Measurements from ENCODE around the gene PKP4. TPM values are rescaled to one million over a fixed set of nuclear protein-coding genes. Genes with fewer than 3 reads are reported as not detected.

The PKP4 gene
- total and polyA plus RNA-seq, 4 donors, result 21.5 to 96.4 (median 32.8) TPM

DNA sequence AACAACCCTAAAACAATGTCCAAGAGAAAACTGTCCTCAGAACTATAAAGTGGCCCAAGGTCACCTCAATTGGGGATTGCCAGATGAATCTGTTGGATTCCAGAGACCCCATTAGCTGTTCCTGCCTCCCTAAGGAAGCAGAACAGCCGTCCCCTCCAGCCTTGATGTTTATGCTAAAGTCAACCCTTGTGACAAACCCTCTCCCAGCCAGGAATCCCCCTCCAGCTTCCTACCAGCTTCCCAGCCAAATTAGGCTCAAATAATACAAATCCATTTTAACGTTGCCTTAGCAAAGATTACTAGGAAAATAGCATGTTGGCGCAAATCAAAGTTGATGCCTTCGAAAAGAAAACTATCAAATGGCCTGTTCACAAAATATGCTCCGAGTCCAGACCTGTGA lies 232.6 kb downstream of the PKP4 start:
- no peaks in the 10 kb centered on the region for H3K9me3 ChIP-seq (ENCODE audit: control insufficient read depth in 4 of 4, insufficient read depth in 3 of 4, low read length in 3 of 4)
- WGBS, 2 donors, result 76 to 91% methylated on average over 5 of the region's 5 CpGs
- DNase-seq, result peak in 2 of 3 donors; percentile 27 to 57
- no peak for TF ChIP-seq CTCF (IDR thresholded peaks at IDR 0.05; ENCODE audit: control extremely low read depth, extremely low read depth)
- no peak overlapping the region for H3K4me3 ChIP-seq
- no peak overlapping the region for H3K27ac ChIP-seq (ENCODE audit: low read depth in 1 of 2, low read length in 1 of 2)
- no peaks in the 10 kb centered on the region for H3K27me3 ChIP-seq (ENCODE audit: control insufficient read depth in 3 of 3, insufficient read depth in 3 of 3, low read length in 2 of 3)
- H3K9ac ChIP-seq (ENCODE audit: insufficient read depth in 1 of 2, low read length in 2 of 2), result no peak overlapping the region
- peaks cover 0 to 30% (median 15%) of the 10 kb centered on the region in 5 donors for H3K4me1 ChIP-seq (ENCODE audit: control insufficient read depth in 5 of 5, insufficient read depth in 5 of 5, low read length in 5 of 5)
- ATAC-seq (ENCODE audit: insufficient read depth, low FRiP score), result no peak
- no peaks in the 10 kb centered on the region for H3K36me3 ChIP-seq (ENCODE audit: control insufficient read depth in 4 of 4, insufficient read depth in 4 of 4, low read length in 4 of 4)

DNA sequence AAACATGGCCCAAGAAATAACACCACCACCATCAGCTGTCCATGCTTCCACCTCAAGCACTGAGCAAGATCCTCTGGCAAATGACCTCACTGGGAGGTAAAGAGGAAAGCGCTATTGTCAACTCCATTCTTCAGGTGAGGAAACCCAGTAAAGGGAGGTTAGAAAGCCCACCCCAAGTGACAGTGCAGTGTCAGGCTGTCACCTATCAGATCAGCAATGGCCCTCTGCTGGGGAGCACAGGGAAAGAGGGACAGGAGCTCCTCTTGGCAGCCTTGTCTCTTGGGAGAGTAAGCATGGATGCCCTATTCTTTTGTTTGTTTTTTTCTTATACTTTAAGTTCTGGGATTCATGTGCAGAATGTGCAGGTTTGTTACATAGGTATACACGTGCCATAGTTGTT lies 234.1 kb downstream of the PKP4 start:
- DNase-seq (no peak), ATAC-seq (ENCODE audit: insufficient read depth, low FRiP score) (no peak)
- Histone ChIP-seq H3K27ac (ENCODE audit: low read depth in 1 of 2, low read length in 1 of 2) (no peak overlapping the region), H3K4me3 (no peak overlapping the region), H3K9ac (ENCODE audit: insufficient read depth in 1 of 2, low read length in 2 of 2) (no peak overlapping the region), H3K27me3 (ENCODE audit: control insufficient read depth in 3 of 3, insufficient read depth in 3 of 3, low read length in 2 of 3) (no peaks in the 10 kb centered on the region), H3K36me3 (ENCODE audit: control insufficient read depth in 4 of 4, insufficient read depth in 4 of 4, low read length in 4 of 4) (no peaks in the 10 kb centered on the region), H3K4me1 (ENCODE audit: control insufficient read depth in 5 of 5, insufficient read depth in 5 of 5, low read length in 5 of 5) (peaks cover 0 to 27% (median 12%) of the 10 kb centered on the region in 5 donors), H3K9me3 (ENCODE audit: control insufficient read depth in 4 of 4, insufficient read depth in 3 of 4, low read length in 3 of 4) (no peaks in the 10 kb centered on the region)
- no peak for TF ChIP-seq CTCF (IDR thresholded peaks at IDR 0.05; ENCODE audit: control extremely low read depth, extremely low read depth)
- 92 to 95% methylated on average over 2 of the region's 2 CpGs for WGBS, 2 donors

- Histone ChIP-seq H3K4me3 (no peak overlapping the region), H3K27me3 (ENCODE audit: control insufficient read depth in 3 of 3, insufficient read depth in 3 of 3, low read length in 2 of 3) (no peaks in the 10 kb centered on the region), H3K27ac (ENCODE audit: low read depth in 1 of 2, low read length in 1 of 2) (no peak overlapping the region), H3K4me1 (ENCODE audit: control insufficient read depth in 5 of 5, insufficient read depth in 5 of 5, low read length in 5 of 5) (peaks cover 0 to 19% (median 6%) of the 10 kb centered on the region in 5 donors), H3K9ac (ENCODE audit: insufficient read depth in 1 of 2, low read length in 2 of 2) (no peak overlapping the region), H3K9me3 (ENCODE audit: control insufficient read depth in 4 of 4, insufficient read depth in 3 of 4, low read length in 3 of 4) (no peaks in the 10 kb centered on the region), H3K36me3 (ENCODE audit: control insufficient read depth in 4 of 4, insufficient read depth in 4 of 4, low read length in 4 of 4) (no peaks in the 10 kb centered on the region)
- no peak for TF ChIP-seq CTCF (IDR thresholded peaks at IDR 0.05; ENCODE audit: control extremely low read depth, extremely low read depth)
- ATAC-seq (ENCODE audit: insufficient read depth, low FRiP score) (no peak), DNase-seq (no peak)
- WGBS, 2 donors, result 87 to 93% methylated on average over 4 of the region's 4 CpGs
Measured at GRCh38 chr2:158691619-158692018, 234.9 kb downstream of the PKP4 start.
